Trophoblast cell (in vitro differentiated cells and primary cell): ENCODE results near the gene TEAD1.

Experiments used
- DNase-seq, 2 donors: peaks; one replicate each; pipeline ENCODE4 v3.0.0-alpha.2; 2016
- H2AFZ ChIP-seq: 2 replicates; pipeline ENCODE4 v1.6.1; 2013; ENCODE audit warnings: low read length, moderate library complexity, mild to moderate bottlenecking; ENCODE audit not compliant: insufficient read depth, poor library complexity
- H2AK5ac ChIP-seq: 2 replicates; pipeline ENCODE4 v1.6.1; 2013; ENCODE audit warnings: mild to moderate bottlenecking, low read length
- H2BK120ac ChIP-seq: 2 replicates; pipeline ENCODE4 v1.6.1; 2013; ENCODE audit warnings: low read length, mild to moderate bottlenecking, moderate library complexity; ENCODE audit not compliant: insufficient read depth, poor library complexity
- H2BK12ac ChIP-seq: 2 replicates; pipeline ENCODE4 v1.6.1; 2013; ENCODE audit warnings: mild to moderate bottlenecking, low read length, moderate library complexity
- H2BK5ac ChIP-seq: 2 replicates; pipeline ENCODE4 v1.6.1; 2013; ENCODE audit warnings: low read length, low read depth, moderate library complexity, mild to moderate bottlenecking; ENCODE audit not compliant: poor library complexity
- H3K14ac ChIP-seq: 2 replicates; pipeline ENCODE4 v1.6.1; 2013; ENCODE audit warnings: mild to moderate bottlenecking, low read length
- H3K18ac ChIP-seq: 2 replicates; pipeline ENCODE4 v1.6.1; 2013; ENCODE audit warnings: mild to moderate bottlenecking, low read length
- H3K23ac ChIP-seq: 2 replicates; pipeline ENCODE4 v1.6.1; 2013; ENCODE audit warnings: low read length
- H3K27ac ChIP-seq: 2 replicates; pipeline ENCODE4 v1.5.1; 2013; ENCODE audit warnings: low read depth, mild to moderate bottlenecking, inconsistent platforms, low read length, moderate library complexity
- H3K27me3 ChIP-seq: 2 replicates; pipeline ENCODE4 v1.6.1; 2013; ENCODE audit warnings: inconsistent platforms, mild to moderate bottlenecking, low read length, moderate library complexity; ENCODE audit not compliant: insufficient read depth
- H3K36me3 ChIP-seq, 2 experiments: 1 replicate in 1 of 2; 2 replicates in 1 of 2; pipeline ENCODE4 v1.6.1; 2013; ENCODE audit warnings: low read length in 2 of 2, mild to moderate bottlenecking in 2 of 2, moderate library complexity in 1 of 2; ENCODE audit not compliant: insufficient read depth in 2 of 2, control insufficient read depth in 1 of 2
- H3K4ac ChIP-seq: 2 replicates; pipeline ENCODE4 v1.6.1; 2013; ENCODE audit warnings: low read depth, mild to moderate bottlenecking, low read length, moderate library complexity
- H3K4me1 ChIP-seq, 2 experiments: 1 replicate in 1 of 2; 2 replicates in 1 of 2; pipeline ENCODE4 v1.6.1; 2013; ENCODE audit warnings: low read length in 2 of 2, mild to moderate bottlenecking in 2 of 2, moderate library complexity in 1 of 2; ENCODE audit not compliant: insufficient read depth in 2 of 2, control insufficient read depth in 1 of 2
- H3K4me2 ChIP-seq: 2 replicates; pipeline ENCODE4 v1.6.1; 2013; ENCODE audit warnings: inconsistent platforms, mild to moderate bottlenecking, low read length, moderate library complexity
- H3K4me3 ChIP-seq: 2 replicates; pipeline ENCODE4 v1.5.1; 2013; ENCODE audit warnings: mild to moderate bottlenecking, low read depth, low read length, inconsistent platforms
- H3K79me1 ChIP-seq: one replicate; pipeline ENCODE4 v1.6.1; 2013; ENCODE audit warnings: low read length
- H3K79me2 ChIP-seq: 2 replicates; pipeline ENCODE4 v1.6.1; 2013; ENCODE audit warnings: low read length, mild to moderate bottlenecking; ENCODE audit not compliant: control insufficient read depth, insufficient read depth, poor library complexity
- H3K9ac ChIP-seq: 2 replicates; pipeline ENCODE4 v1.6.1; 2013; ENCODE audit warnings: mild to moderate bottlenecking, low read length
- H3K9me3 ChIP-seq: 2 replicates; pipeline ENCODE4 v1.6.1; 2013; ENCODE audit warnings: low read depth, mild to moderate bottlenecking, control low read depth, inconsistent platforms, low read length; ENCODE audit not compliant: insufficient read depth
- H4K12ac ChIP-seq: 2 replicates; pipeline ENCODE4 v1.6.1; 2013; ENCODE audit warnings: low read depth, mild to moderate bottlenecking, low read length, moderate library complexity
- H4K8ac ChIP-seq: 2 replicates; pipeline ENCODE4 v1.6.1; 2013; ENCODE audit warnings: low read depth, mild to moderate bottlenecking, low read length, moderate library complexity
- H4K91ac ChIP-seq: one replicate; pipeline ENCODE4 v1.6.1; 2013; ENCODE audit warnings: low read depth, mild to moderate bottlenecking, low read length, moderate library complexity
- WGBS: extraction: QIAGEN DNeasy Blood & Tissue Kit; methylation state at CpG from one replicate; pipeline ENCODE4 v1.1.7; 2013; ENCODE audit warnings: missing lambda C conversion rate; ENCODE audit not compliant: insufficient read length, insufficient coverage; ENCODE audit errors: extremely low coverage; 5-methylcytosine and 5-hydroxymethylcytosine counted together

The TEAD1 gene

GRCh38 chr11:12797996-12798395 is 123.8 kb downstream of the TEAD1 start:
- Histone ChIP-seq H2BK120ac (no peak overlapping the region), H3K36me3 (peaks cover 2 to 13% of the 10 kb centered on the region in 2 experiments)
- no CpG with 5 or more reads among the region's 3 CpGs for WGBS

GRCh38 chr11:12798609-12799011 is 124.4 kb downstream of the TEAD1 start:
- Histone ChIP-seq H3K27ac (peak overlapping the region; percentile 46), H3K9me3 (no peaks in the 10 kb centered on the region), H3K23ac (peak overlapping the region; percentile 97), H4K91ac (no peak overlapping the region), H2BK120ac (no peak overlapping the region), H3K79me1 (peaks cover 24% of the 10 kb centered on the region), H3K4me2 (no peak overlapping the region), H3K4me1 (peaks cover 29 to 40% of the 10 kb centered on the region in 2 experiments), H2AFZ (no peak overlapping the region), H3K4ac (peak overlapping the region; percentile 7), H2BK12ac (no peak overlapping the region), H3K9ac (no peak overlapping the region), H4K12ac (no peak overlapping the region), H4K8ac (no peak overlapping the region), H2BK5ac (no peak overlapping the region), H3K79me2 (peaks cover 13% of the 10 kb centered on the region), H3K36me3 (peaks cover 2 to 13% of the 10 kb centered on the region in 2 experiments), H3K4me3 (no peak overlapping the region), H3K18ac (no peak overlapping the region), H2AK5ac (no peak overlapping the region), H3K14ac (no peak overlapping the region), H3K27me3 (no peaks in the 10 kb centered on the region)
- WGBS = no CpG with 5 or more reads among the region's 4 CpGs
- peak in 1 of 2 donors; percentile 58 for DNase-seq

More at GRCh38 chr11:12797996-12798395, 123.8 kb downstream of the TEAD1 start:
- Histone ChIP-seq H3K4me3 (no peak overlapping the region), H3K4ac (peak overlapping the region; percentile 67), H3K27me3 (no peaks in the 10 kb centered on the region), H4K12ac (no peak overlapping the region), H3K4me2 (no peak overlapping the region), H3K27ac (no peak overlapping the region), H3K4me1 (peaks cover 25 to 35% of the 10 kb centered on the region in 2 experiments), H2BK12ac (peak overlapping the region; percentile 67), H3K9ac (no peak overlapping the region), H3K79me1 (peaks cover 19% of the 10 kb centered on the region), H3K79me2 (peaks cover 11% of the 10 kb centered on the region), H2BK5ac (no peak overlapping the region), H3K18ac (peak overlapping the region; percentile 64), H3K9me3 (no peaks in the 10 kb centered on the region), H2AFZ (no peak overlapping the region), H4K8ac (no peak overlapping the region), H3K14ac (no peak overlapping the region), H3K23ac (no peak overlapping the region), H4K91ac (no peak overlapping the region), H2AK5ac (no peak overlapping the region)
- no peak for DNase-seq

DNA sequence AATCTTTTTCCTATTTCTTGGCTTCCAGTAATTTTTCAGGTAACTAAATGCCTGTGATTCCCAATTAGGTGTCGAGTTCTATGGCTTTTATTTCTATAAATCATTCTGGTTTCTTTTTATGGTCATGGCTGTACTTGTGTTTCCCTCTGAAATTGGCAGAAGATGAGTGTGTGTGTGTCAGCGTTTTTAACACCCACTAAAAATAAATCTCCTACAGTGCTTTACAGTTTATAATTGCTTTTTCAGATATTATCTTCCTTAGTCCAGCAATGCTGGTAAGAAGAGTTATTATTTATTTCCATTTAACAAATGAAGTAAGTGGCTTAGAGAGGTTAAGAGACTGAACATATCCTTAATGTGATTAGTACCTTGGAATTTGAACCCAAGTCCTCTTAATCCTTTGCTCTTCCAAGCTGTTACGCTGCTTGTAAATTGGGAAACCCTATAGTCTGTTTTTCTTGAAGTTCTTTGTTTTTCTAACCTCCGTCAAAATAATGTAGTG is 125.2 kb downstream of the TEAD1 start:
- Histone ChIP-seq H3K79me1 (peaks cover 29% of the 10 kb centered on the region), H3K4ac (no peak overlapping the region), H3K79me2 (peaks cover 17% of the 10 kb centered on the region), H3K9me3 (no peaks in the 10 kb centered on the region), H3K4me1 (peaks cover 31 to 45% of the 10 kb centered on the region in 2 experiments), H3K27me3 (no peaks in the 10 kb centered on the region), H2AFZ (no peak overlapping the region), H2BK120ac (no peak overlapping the region), H3K9ac (no peak overlapping the region), H2BK5ac (no peak overlapping the region), H2BK12ac (no peak overlapping the region), H4K8ac (no peak overlapping the region), H4K91ac (no peak overlapping the region), H3K14ac (no peak overlapping the region), H3K18ac (no peak overlapping the region), H2AK5ac (no peak overlapping the region), H4K12ac (no peak overlapping the region), H3K23ac (no peak overlapping the region), H3K4me3 (no peak overlapping the region), H3K4me2 (no peak overlapping the region), H3K27ac (peak overlapping the region; percentile 41), H3K36me3 (peaks cover 2 to 12% of the 10 kb centered on the region in 2 experiments)
- DNase-seq = peak in 1 of 2 donors; percentile 18
- WGBS = no CpG with 5 or more reads among the region's 4 CpGs

DNA sequence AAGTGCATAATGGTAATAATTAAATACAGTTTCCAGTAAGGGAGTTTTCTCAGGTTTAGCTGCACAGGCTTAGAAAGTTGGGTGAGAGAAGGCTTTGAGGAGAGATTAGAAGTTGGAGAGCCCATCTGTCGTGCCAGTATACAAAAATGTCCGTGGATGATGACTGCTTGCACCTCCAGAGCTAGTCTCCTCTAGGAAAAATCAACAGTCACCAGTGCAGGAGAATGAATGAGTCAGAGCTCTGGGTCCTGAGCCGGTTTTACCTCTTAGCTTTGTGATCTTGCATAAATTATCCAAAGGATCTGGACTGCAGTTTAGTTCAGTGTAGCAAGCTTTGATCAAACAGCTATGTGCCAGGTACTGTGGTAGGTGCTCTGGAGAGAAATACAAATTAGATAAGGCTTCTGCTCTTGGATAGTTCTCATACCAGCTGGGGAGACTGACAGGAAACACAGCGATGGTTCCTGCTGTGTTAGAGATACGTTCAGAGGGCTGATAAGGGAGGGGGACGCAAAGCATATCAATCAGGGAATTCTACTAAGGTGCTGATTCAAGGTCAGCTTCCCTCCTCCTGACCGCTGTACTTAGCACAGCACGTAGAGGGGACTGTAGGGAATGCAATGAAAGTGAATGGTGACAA is 125.9 kb downstream of the TEAD1 start:
- WGBS = no CpG with 5 or more reads among the region's 8 CpGs
- H3K14ac ChIP-seq = no peak overlapping the region
- H2BK120ac ChIP-seq = peak overlapping the region; percentile 54

More for the DNA sequence above, 125.9 kb downstream of the TEAD1 start:
- peak overlapping the region; percentile 46 for H3K4me2 ChIP-seq
- no peaks in the 10 kb centered on the region for H3K9me3 ChIP-seq
- no peak overlapping the region for H3K23ac ChIP-seq
- H3K79me2 ChIP-seq = peaks cover 20% of the 10 kb centered on the region
- peaks cover 0 to 6% of the 10 kb centered on the region in 2 experiments for H3K36me3 ChIP-seq
- peak overlapping the region; percentile 62 for H3K18ac ChIP-seq
- H2AFZ ChIP-seq = no peak overlapping the region
- H3K4ac ChIP-seq = peak overlapping the region; percentile 40
- H3K27me3 ChIP-seq = no peaks in the 10 kb centered on the region
- H4K91ac ChIP-seq = peak overlapping the region; percentile 20
- H3K9ac ChIP-seq = no peak overlapping the region
- DNase-seq = peak; percentile 83 to 89
- H3K4me1 ChIP-seq = peaks cover 30 to 43% of the 10 kb centered on the region in 2 experiments
- H3K4me3 ChIP-seq = no peak overlapping the region
- H3K79me1 ChIP-seq = peaks cover 33% of the 10 kb centered on the region
- peak overlapping the region; percentile 42 for H2BK12ac ChIP-seq
- no peak overlapping the region for H2AK5ac ChIP-seq
- no peak overlapping the region for H4K12ac ChIP-seq
- peak overlapping the region; percentile 86 for H3K27ac ChIP-seq
- H4K8ac ChIP-seq = peak overlapping the region; percentile 59
- H2BK5ac ChIP-seq = peak overlapping the region; percentile 73
